Calu3 (cell line): Measurements from ENCODE around the gene ALDH3A2. TPM values are rescaled to one million over a fixed set of nuclear protein-coding genes. Genes with fewer than 3 reads are reported as not detected.

Experiments used
- BruUV-seq: library from RNA; stranded (reverse); fragments of 400-500 nt; replicated peaks from 2 replicates; lab custom pipeline; 2021; lab: Mats Ljungman, UMichigan
- CTCF ChIA-PET: fragments of 300-600 bp; sonication (Branson Sonifier 250); formaldehyde crosslinking; loops from one replicate; lab custom pipeline; 2022; ENCODE audit warnings: antibody characterized with exemption; lab: Charles Lee
- DNase-seq: peaks from one replicate; pipeline ENCODE4 v3.0.0; 2022
- H3K27ac Mint-ChIP-seq: one replicate; pipeline ENCODE4 v1.8.0; 2022; ENCODE audit warnings: mixed read lengths; ENCODE audit not compliant: unreplicated experiment
- H3K27me3 Mint-ChIP-seq: one replicate; pipeline ENCODE4 v1.8.0; 2022; ENCODE audit warnings: mixed read lengths; ENCODE audit not compliant: unreplicated experiment
- H3K36me3 Mint-ChIP-seq: one replicate; pipeline ENCODE4 v1.8.0; 2022; ENCODE audit warnings: mild to moderate bottlenecking, moderate library complexity, mixed read lengths; ENCODE audit not compliant: insufficient read depth, unreplicated experiment
- H3K4me1 Mint-ChIP-seq: one replicate; pipeline ENCODE4 v1.8.0; 2022; ENCODE audit warnings: mild to moderate bottlenecking, low read depth, mixed read lengths; ENCODE audit not compliant: unreplicated experiment
- H3K4me3 Mint-ChIP-seq: one replicate; pipeline ENCODE4 v1.8.0; 2022; ENCODE audit warnings: mild to moderate bottlenecking, low read depth, moderate library complexity, mixed read lengths; ENCODE audit not compliant: unreplicated experiment
- H3K9me3 Mint-ChIP-seq: one replicate; pipeline ENCODE4 v1.8.0; 2022; ENCODE audit warnings: low read depth, mixed read lengths; ENCODE audit not compliant: unreplicated experiment
- intact Hi-C: fragments of 100-400 bp; cut with micrococcal nuclease; formaldehyde crosslinking; loops from one replicate; pipeline ENCODE4 v1.10.0; 2022; ENCODE audit not compliant: unreplicated experiment
- total RNA-seq: library from RNA; stranded (reverse); gene quantifications from 2 replicates; pipeline ENCODE4 v1.2.3, GENCODE V29; 2022
- TF ChIP-seq, protein P1 (sequence below): fragments of 200-600 bp; IDR thresholded peaks from one replicate; pipeline ENCODE4 v1.8.0; 2022; ENCODE audit warnings: antibody characterized with exemption; ENCODE audit not compliant: unreplicated experiment

ALDH3A2 gene
- total RNA-seq, 1 experiment from 2014 or later = 32.4 TPM

GRCh38 chr17:19718041-19718612 is 69.6 kb downstream of the ALDH3A2 start:
- intact Hi-C loops = no loop called here
- no peak overlapping the region for H3K4me3 Mint-ChIP-seq
- H3K27me3 Mint-ChIP-seq = no peaks in the 10 kb centered on the region
- peaks cover 25% of the 10 kb centered on the region for H3K4me1 Mint-ChIP-seq
- no TSS peak for BruUV-seq
- no peak overlapping the region for H3K27ac Mint-ChIP-seq
- H3K36me3 Mint-ChIP-seq = no peaks in the 10 kb centered on the region
- H3K9me3 Mint-ChIP-seq = no peaks in the 10 kb centered on the region
- CTCF ChIA-PET = no interaction called here
- no peak for DNase-seq
- TF ChIP-seq, protein P1, sequence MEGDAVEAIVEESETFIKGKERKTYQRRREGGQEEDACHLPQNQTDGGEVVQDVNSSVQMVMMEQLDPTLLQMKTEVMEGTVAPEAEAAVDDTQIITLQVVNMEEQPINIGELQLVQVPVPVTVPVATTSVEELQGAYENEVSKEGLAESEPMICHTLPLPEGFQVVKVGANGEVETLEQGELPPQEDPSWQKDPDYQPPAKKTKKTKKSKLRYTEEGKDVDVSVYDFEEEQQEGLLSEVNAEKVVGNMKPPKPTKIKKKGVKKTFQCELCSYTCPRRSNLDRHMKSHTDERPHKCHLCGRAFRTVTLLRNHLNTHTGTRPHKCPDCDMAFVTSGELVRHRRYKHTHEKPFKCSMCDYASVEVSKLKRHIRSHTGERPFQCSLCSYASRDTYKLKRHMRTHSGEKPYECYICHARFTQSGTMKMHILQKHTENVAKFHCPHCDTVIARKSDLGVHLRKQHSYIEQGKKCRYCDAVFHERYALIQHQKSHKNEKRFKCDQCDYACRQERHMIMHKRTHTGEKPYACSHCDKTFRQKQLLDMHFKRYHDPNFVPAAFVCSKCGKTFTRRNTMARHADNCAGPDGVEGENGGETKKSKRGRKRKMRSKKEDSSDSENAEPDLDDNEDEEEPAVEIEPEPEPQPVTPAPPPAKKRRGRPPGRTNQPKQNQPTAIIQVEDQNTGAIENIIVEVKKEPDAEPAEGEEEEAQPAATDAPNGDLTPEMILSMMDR = no peak

GRCh38 chr17:19718613-19719354 is 70.2 kb downstream of the ALDH3A2 start:
- H3K27ac Mint-ChIP-seq = no peak overlapping the region
- H3K9me3 Mint-ChIP-seq = no peaks in the 10 kb centered on the region
- no peaks in the 10 kb centered on the region for H3K36me3 Mint-ChIP-seq
- DNase-seq = no peak
- intact Hi-C loops = no loop called here
- CTCF ChIA-PET = no interaction called here
- H3K4me3 Mint-ChIP-seq = no peak overlapping the region
- no peaks in the 10 kb centered on the region for H3K27me3 Mint-ChIP-seq
- no TSS peak for BruUV-seq
- TF ChIP-seq, protein P1 = no peak
- peaks cover 25% of the 10 kb centered on the region for H3K4me1 Mint-ChIP-seq

GRCh38 chr17:19719355-19720209 is 71.0 kb downstream of the ALDH3A2 start:
- H3K9me3 Mint-ChIP-seq = no peaks in the 10 kb centered on the region
- H3K36me3 Mint-ChIP-seq = no peaks in the 10 kb centered on the region
- no peak overlapping the region for H3K4me3 Mint-ChIP-seq
- H3K27me3 Mint-ChIP-seq = no peaks in the 10 kb centered on the region
- CTCF ChIA-PET = interaction anchor here (0.7 kb wide), 1 partner anchor 145 kb away, joined by 4 read pairs; no protein-coding TSS in a partner anchor
- H3K27ac Mint-ChIP-seq = no peak overlapping the region
- no TSS peak for BruUV-seq
- peaks cover 25% of the 10 kb centered on the region for H3K4me1 Mint-ChIP-seq
- TF ChIP-seq, protein P1 = no peak
- DNase-seq = no peak
- intact Hi-C loops = no loop called here

DNA sequence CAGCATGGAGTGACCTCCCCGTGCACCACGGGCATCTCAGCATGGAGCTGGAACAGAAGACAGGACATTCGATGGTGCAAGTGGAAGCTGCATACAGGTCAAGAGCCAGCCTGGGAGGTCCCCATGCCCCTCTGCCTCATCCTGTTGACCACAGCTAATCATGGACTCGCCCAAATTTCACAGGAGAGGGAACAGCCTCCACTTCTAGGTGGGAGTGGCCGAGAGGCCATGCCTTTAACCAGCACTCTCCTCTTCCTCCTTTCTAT is 71.6 kb downstream of the ALDH3A2 start:
- TF ChIP-seq, protein P1 = no peak
- intact Hi-C loops = no loop called here
- Mint-ChIP-seq H3K9me3 (no peaks in the 10 kb centered on the region), H3K4me3 (no peak overlapping the region), H3K4me1 (peaks cover 28% of the 10 kb centered on the region), H3K27me3 (no peaks in the 10 kb centered on the region), H3K36me3 (peaks cover 5% of the 10 kb centered on the region), H3K27ac (no peak overlapping the region)
- CTCF ChIA-PET = interaction anchor here (0.7 kb wide), 1 partner anchor 144 kb away, joined by 4 read pairs; no protein-coding TSS in a partner anchor
- no TSS peak for BruUV-seq
- no peak for DNase-seq
